LNCAP (cell line): Measurements from ENCODE around the gene ADGRA1.

ENCODE experiments used
- TF ChIP-seq, protein P1 (sequence below): fragments of 450-650 bp; IDR thresholded peaks from 2 replicates; pipeline ENCODE4 v1.5.1; 2017; ENCODE audit warnings: mild to moderate bottlenecking

ADGRA1 gene

DNA sequence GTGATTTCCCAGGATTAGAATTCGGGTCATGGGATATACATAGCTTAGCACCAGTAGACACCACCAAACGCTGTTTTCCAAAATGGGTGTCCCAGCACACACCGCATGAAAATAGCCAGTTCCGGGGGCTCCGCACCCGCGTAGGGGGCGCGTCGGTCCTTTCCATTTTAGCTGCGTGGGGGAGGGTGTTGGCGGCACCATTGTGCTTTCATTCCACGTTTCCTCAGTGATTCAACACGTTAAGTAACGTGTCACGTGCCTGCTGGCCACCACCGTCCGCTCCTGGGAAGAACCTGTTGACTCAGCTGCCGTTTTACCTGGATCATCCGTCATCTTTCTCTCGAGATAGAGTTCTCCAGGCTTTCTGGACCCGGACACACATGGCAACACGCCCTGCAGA, 25.6 kb upstream of the ADGRA1 start:
- TF ChIP-seq, protein P1, sequence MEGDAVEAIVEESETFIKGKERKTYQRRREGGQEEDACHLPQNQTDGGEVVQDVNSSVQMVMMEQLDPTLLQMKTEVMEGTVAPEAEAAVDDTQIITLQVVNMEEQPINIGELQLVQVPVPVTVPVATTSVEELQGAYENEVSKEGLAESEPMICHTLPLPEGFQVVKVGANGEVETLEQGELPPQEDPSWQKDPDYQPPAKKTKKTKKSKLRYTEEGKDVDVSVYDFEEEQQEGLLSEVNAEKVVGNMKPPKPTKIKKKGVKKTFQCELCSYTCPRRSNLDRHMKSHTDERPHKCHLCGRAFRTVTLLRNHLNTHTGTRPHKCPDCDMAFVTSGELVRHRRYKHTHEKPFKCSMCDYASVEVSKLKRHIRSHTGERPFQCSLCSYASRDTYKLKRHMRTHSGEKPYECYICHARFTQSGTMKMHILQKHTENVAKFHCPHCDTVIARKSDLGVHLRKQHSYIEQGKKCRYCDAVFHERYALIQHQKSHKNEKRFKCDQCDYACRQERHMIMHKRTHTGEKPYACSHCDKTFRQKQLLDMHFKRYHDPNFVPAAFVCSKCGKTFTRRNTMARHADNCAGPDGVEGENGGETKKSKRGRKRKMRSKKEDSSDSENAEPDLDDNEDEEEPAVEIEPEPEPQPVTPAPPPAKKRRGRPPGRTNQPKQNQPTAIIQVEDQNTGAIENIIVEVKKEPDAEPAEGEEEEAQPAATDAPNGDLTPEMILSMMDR, result no peak

DNA sequence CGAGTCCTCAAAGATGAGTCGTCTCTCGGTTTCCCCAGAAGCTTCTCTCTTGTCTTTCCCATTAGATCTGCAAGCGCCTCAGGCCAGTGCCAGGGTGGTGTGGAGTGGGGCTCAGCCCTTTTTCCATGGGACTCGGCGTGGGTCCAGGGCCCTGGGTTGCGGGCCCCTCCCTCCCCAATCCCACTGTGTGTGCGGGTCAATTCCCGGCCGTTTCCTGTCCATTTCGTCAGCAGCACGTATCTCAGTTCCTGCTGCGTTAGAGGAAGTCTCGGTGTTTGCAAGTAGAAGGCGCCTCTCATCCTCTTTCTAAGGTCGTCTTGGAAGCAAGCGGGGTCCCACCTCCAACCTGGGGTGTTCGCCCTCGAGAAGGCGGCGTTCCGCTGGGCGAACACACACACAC, 25.1 kb upstream of the ADGRA1 start:
- TF ChIP-seq, protein P1, result no peak

DNA sequence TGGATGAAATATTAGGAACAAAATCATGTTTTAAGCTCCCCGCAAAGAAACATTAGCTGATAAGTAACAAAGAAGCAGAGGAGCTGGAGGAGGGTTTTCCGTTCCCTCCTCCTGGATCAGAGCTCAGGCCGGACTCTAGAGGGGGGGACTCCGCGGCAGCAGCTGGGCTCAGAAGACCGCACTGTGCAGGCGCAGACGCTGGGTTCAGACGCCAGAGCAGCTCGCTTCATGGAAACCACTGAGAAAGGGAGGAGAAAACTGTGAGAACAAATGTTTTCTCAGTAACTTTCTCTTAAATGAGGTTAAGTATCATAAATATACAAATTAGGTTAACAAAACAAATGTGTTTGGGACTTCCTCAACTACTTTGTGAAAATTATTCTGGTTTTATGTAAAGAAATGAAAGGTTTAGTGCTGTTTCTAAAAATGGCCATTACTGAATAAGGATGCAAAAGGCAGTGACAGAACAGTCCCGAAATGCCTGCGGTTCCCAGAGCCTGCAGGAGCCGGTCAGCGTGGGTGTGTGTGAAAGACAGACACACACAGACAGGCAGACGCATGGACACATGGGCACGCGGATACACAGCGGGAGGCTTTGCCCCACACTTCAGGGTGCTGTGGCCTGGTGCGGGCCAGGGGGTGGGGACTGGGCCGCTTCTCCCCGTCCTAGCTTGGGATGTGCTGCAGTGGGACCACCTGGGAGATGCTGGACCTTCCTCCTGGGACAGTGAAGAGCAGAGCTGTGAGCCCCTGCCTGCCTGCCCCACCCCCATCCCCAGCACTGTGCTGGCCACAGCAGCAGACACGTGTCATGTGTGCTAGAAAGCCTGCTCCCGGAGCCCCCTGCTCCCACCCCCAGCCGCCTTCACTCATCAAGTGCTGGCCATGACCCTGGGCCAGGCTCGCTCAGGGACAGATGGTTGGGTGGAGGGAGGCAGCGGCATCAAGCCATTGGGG, 20.3 kb upstream of the ADGRA1 start:
- TF ChIP-seq, protein P1, result no peak

DNA sequence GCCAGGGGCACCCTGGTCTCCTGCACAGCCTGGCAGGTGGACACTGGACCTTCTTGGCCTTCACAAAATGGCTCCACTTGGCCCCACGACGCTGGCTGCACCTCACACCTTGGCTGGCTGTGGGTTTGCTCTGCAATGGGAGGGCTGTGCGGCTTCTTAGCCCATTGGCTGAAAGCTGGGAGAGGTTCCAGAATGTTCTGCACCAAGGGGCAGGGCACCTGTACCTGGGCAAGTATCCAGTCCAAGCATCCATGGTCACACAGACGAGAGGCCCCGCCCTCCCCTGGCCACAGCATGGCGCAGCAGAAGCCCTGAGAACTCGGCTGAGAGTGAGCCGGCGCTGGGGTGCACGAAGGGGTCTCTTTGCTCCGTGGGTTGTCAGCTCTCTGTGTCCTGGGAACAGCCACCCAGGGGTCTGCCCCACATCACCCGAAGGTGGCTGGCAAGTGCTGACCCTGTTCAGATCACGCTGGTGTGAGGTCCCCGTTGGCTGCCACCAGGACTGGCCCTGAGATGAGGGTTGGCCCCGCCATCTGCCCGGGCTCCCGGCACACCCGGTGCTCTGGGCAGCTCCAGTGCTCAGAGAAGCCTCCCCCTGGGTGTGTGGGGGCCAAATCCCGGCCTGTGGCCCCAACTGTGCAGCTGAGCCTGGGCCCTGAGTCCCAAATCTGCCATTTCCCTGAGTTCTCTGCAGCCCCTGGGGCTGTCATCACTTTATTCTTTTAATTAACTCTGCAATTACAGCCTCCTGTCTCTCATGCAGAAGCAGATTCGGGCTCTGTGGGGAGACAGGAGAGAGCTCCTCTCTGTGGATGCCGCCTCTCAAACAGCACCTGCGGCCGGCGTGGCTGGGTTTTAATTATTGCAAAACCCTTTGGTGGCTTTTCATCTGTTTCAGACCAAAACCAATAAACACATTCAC, 19.4 kb upstream of the ADGRA1 start:
- TF ChIP-seq, protein P1, result no peak

DNA sequence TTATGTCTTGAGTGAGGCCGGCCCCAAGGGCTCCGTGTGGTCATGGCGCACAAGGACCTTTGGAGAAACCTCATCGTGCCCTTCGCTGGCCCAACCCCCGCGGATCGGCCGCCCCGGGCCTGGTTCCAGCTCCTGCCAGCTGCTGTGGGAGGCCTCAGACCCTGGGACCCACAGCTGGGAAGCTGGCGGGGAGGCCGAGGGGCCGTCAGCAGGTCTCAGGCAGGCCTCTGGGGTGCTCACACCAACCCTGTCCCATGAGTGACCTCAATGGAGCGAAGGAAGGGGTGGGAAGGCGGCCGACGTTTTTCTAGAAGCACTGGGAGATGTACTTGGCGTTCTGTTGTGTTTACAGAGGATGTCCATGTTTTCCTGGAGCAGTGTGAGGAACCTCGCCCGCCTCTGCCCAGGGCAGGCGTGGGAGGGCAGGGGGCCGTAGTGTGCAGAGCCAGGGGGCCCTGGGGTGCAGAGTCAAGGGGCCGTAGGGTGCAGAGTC, 18.6 kb upstream of the ADGRA1 start:
- TF ChIP-seq, protein P1, result no peak

DNA sequence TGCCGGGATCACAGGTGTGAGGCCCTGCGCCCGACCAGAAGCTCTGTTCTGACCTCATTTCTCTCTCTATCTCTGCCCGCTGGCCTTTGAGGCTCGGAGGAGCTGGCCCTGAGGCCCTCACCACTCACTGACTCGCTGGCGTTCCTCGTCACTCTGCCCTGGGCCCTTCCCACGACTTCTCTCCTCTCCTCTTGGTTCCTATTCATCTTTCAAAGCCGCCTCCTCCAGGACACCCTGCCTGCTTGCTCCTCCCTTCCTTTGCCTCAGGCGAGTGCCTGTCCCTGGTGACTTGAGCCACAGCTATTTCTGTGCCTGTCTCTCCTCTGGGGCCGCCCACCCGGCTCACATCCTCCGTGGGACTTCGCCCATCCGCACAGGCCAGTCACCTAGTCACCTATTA, 17.3 kb upstream of the ADGRA1 start:
- TF ChIP-seq, protein P1, result no peak

DNA sequence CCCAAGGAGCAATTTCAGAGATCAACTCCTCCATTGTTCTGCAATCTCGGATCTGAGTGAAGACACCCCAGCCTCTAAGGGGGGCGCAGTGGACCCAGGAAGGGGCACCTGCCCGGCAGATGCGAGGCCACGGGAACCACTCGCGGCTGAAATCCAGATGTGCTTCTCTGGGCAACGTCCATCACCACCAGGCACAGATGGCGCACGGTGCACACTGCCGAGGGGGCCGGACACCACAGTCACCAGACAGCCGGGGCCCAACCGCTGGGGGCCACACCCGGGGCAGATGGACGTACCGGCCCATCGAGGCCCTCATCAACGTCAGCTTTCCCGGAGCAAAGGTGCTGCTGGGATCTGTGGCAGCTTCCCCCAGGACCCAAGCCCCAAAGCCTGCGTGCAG, 16.9 kb upstream of the ADGRA1 start:
- TF ChIP-seq, protein P1, result no peak
